Thymus (tissue), 11 donors: ENCODE data around the gene CLEC3B. TPM values are rescaled to one million over a fixed set of nuclear protein-coding genes. Genes with fewer than 3 reads are reported as not detected.
A peak's percentile ranks its signal among the peaks of the same experiment; 100 is the strongest.

Source experiments
- DNase-seq, 9 donors: peaks; one replicate each; pipeline ENCODE4 v3.0.0-alpha.2; 2013; ENCODE audit warnings: low spot score in 9 of 9, low read depth in 6 of 9, missing footprints in 1 of 9
- H3K27ac ChIP-seq, 2 donors: one replicate each; pipeline ENCODE4 v1.5.1; 2013; ENCODE audit warnings: control low read depth in 1 of 2, low read depth in 1 of 2, low read length in 1 of 2, mild to moderate bottlenecking in 1 of 2, moderate library complexity in 1 of 2
- H3K27me3 ChIP-seq, 2 donors: one replicate each; pipeline ENCODE4 v1.5.1; 2013; ENCODE audit warnings: low read length in 1 of 2; ENCODE audit not compliant: control insufficient read depth in 2 of 2, insufficient read depth in 1 of 2
- H3K36me3 ChIP-seq, 2 donors: one replicate each; pipeline ENCODE4 v1.5.1; 2013; ENCODE audit warnings: low read length in 1 of 2, mild to moderate bottlenecking in 1 of 2, moderate library complexity in 1 of 2; ENCODE audit not compliant: control insufficient read depth in 2 of 2, insufficient read depth in 2 of 2
- H3K4me1 ChIP-seq, 2 donors: one replicate each; pipeline ENCODE4 v1.5.1; 2013; ENCODE audit warnings: low read length in 2 of 2; ENCODE audit not compliant: control insufficient read depth in 2 of 2, insufficient read depth in 2 of 2
- H3K4me3 ChIP-seq, 2 donors: one replicate each; pipeline ENCODE4 v1.5.1; 2013; ENCODE audit warnings: low read length in 2 of 2, control low read depth in 1 of 2, mild to moderate bottlenecking in 1 of 2
- H3K9me3 ChIP-seq, 2 donors: one replicate each; pipeline ENCODE4 v1.5.1; 2013; ENCODE audit warnings: low read length in 1 of 2, mild to moderate bottlenecking in 1 of 2; ENCODE audit not compliant: control insufficient read depth in 2 of 2, insufficient read depth in 1 of 2
- WGBS: extraction: QIAGEN DNeasy Blood & Tissue Kit; methylation state at CpG from one replicate; pipeline ENCODE4 v1.1.7; 2013; 5-methylcytosine and 5-hydroxymethylcytosine counted together
- polyA plus RNA-seq: library from polyadenylated mRNA; stranded (reverse); fragments of 200-250 nt; gene quantifications from one replicate; pipeline ENCODE4 v1.2.3, GENCODE V29; 2013
- total RNA-seq: library from RNA; stranded (reverse); fragments of 120-200 nt; gene quantifications from one replicate; pipeline ENCODE4 v1.2.4, GENCODE V29; 2013
- donor health status: healthy.

Gene CLEC3B
- total and polyA plus RNA-seq, 2 donors = 25.5 to 35.9 TPM

- H3K4me1 ChIP-seq = peaks cover 7 to 15% of the 10 kb centered on the region in 2 donors
- DNase-seq = no peak
- 88% methylated on average over 6 of the region's 6 CpGs for WGBS
- H3K27ac ChIP-seq = no peak overlapping the region
- H3K36me3 ChIP-seq = no peaks in the 10 kb centered on the region
- no peaks in the 10 kb centered on the region for H3K9me3 ChIP-seq
- H3K4me3 ChIP-seq = no peak overlapping the region
- peaks cover 0 to 6% of the 10 kb centered on the region in 2 donors for H3K27me3 ChIP-seq
Observed at GRCh38 chr3:45024542-45025255, 1.4 kb upstream of the CLEC3B start.

- 93% methylated on average over 4 of the region's 4 CpGs for WGBS
- no peaks in the 10 kb centered on the region for H3K9me3 ChIP-seq
- H3K4me3 ChIP-seq = no peak overlapping the region
- H3K27me3 ChIP-seq = peaks cover 0 to 6% of the 10 kb centered on the region in 2 donors
- H3K27ac ChIP-seq = no peak overlapping the region
- DNase-seq = no peak
- H3K36me3 ChIP-seq = no peaks in the 10 kb centered on the region
- H3K4me1 ChIP-seq = no peaks in the 10 kb centered on the region
Observed at GRCh38 chr3:45026957-45027356, 854 bp downstream of the CLEC3B start.

DNA sequence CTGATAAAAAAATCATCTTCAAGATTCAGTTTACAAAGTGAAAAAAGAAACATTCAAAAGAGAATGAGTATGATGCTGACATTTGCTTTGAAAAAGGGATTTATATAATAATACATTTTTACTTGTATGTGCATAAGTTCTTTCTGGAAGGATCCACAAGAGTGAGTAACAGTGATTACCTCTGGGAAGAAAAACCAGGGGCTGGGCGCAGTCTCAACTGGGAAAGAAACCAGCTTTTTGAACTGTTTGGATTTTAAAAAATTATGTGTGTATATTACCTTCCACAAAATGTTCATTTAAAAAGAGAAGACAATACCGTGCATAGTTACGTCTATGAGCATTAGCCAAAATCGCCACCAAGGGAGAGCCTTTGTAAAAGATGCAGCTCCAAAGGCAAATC is 1.3 kb downstream of the CLEC3B start:
- H3K27ac ChIP-seq = no peak overlapping the region
- 97% methylated on average over 4 of the region's 4 CpGs for WGBS
- no peaks in the 10 kb centered on the region for H3K9me3 ChIP-seq
- no peaks in the 10 kb centered on the region for H3K36me3 ChIP-seq
- no peak for DNase-seq
- no peaks in the 10 kb centered on the region for H3K4me1 ChIP-seq
- H3K4me3 ChIP-seq = no peak overlapping the region
- H3K27me3 ChIP-seq = peaks cover 0 to 6% of the 10 kb centered on the region in 2 donors

DNA sequence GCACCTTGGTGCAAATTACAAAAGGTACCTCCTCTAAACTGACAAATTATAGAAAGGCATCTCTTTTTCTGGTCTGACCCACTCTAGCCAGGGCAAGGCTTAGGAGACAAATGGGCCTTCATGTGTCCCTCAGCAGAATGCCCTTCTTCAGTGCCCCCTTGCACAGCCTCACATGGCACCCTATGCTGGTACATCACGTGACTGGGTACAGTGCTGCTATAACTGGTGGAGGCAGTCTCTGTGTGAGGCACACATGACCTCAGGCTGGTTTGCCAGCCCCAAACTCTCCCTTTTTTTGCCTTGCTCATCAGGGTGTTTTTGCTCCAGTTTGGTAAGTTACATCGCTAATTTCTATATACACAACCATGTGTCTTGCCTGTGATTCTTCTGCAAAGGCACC is 3.1 kb downstream of the CLEC3B start:
- Histone ChIP-seq H3K27ac (no peak overlapping the region), H3K4me3 (no peak overlapping the region), H3K36me3 (no peaks in the 10 kb centered on the region), H3K9me3 (no peaks in the 10 kb centered on the region), H3K27me3 (peaks cover 0 to 6% of the 10 kb centered on the region in 2 donors), H3K4me1 (peaks cover 0 to 1% of the 10 kb centered on the region in 2 donors)
- WGBS = 95% methylated on average over 2 of the region's 2 CpGs
- DNase-seq = no peak

DNA sequence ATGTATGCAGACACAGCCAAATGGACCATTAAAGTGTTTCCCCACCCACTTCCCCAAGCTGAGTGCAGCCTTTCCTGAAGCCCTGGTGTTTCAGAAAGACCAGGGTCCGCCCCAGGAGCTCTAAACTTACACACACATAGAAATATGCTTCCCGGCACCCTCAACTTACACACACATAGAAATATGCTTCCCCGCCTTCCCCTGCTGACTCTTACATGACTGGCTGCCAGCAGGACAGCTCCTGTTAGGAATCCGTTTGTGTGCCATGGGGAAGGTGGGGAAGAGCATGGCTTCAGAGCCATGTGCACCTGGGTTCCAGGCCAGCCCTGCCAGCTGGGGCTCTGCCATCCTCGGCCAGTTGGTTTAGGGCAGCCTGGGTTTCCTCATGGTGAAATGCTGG is 3.6 kb downstream of the CLEC3B start:
- no peak overlapping the region for H3K27ac ChIP-seq

DNA sequence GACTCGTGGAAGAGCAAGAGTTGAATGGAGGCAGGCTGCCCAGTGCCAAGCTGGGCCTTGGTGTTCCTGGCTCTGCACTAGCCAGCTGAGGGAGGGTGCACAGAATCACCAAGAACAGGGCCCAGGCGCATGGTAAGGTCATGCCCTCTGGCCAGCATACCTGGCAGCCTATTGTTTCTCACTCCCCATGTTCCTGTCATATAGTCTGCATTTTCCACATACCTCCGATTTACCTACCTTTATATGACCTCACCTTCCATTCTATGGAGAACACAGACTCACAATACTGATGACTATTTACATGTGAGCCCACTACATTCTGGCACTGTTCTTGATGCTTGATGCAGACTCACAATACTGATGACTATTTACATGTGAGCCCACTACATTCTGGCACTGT is 5.4 kb downstream of the CLEC3B start:
- DNase-seq = no peak
- 97% methylated on average over 3 of the region's 3 CpGs for WGBS
- no peaks in the 10 kb centered on the region for H3K36me3 ChIP-seq
- H3K27ac ChIP-seq = no peak overlapping the region
- no peak overlapping the region for H3K4me3 ChIP-seq
- peaks cover 10 to 24% of the 10 kb centered on the region in 2 donors for H3K4me1 ChIP-seq
- peaks cover 4 to 23% of the 10 kb centered on the region in 2 donors for H3K27me3 ChIP-seq
- H3K9me3 ChIP-seq = peaks cover 0 to 3% of the 10 kb centered on the region in 2 donors

More for the DNA sequence above, 3.6 kb downstream of the CLEC3B start:
- 95% methylated on average over 5 of the region's 5 CpGs for WGBS
- no peaks in the 10 kb centered on the region for H3K36me3 ChIP-seq
- H3K4me3 ChIP-seq = no peak overlapping the region
- peaks cover under 1 to 5% of the 10 kb centered on the region in 2 donors for H3K4me1 ChIP-seq
- peaks cover 0 to 1% of the 10 kb centered on the region in 2 donors for H3K9me3 ChIP-seq
- no peak for DNase-seq
- H3K27me3 ChIP-seq = peaks cover 0 to 8% of the 10 kb centered on the region in 2 donors

- no peaks in the 10 kb centered on the region for H3K36me3 ChIP-seq
- H3K4me1 ChIP-seq = peaks cover 10 to 27% of the 10 kb centered on the region in 2 donors
- peaks cover 4 to 26% of the 10 kb centered on the region in 2 donors for H3K27me3 ChIP-seq
- WGBS = 100% methylated on average over 2 of the region's 2 CpGs
- H3K9me3 ChIP-seq = peaks cover 0 to 3% of the 10 kb centered on the region in 2 donors
- no peak overlapping the region for H3K4me3 ChIP-seq
- no peak for DNase-seq
- no peak overlapping the region for H3K27ac ChIP-seq
Observed at GRCh38 chr3:45032113-45032512, 6.0 kb downstream of the CLEC3B start.

DNA sequence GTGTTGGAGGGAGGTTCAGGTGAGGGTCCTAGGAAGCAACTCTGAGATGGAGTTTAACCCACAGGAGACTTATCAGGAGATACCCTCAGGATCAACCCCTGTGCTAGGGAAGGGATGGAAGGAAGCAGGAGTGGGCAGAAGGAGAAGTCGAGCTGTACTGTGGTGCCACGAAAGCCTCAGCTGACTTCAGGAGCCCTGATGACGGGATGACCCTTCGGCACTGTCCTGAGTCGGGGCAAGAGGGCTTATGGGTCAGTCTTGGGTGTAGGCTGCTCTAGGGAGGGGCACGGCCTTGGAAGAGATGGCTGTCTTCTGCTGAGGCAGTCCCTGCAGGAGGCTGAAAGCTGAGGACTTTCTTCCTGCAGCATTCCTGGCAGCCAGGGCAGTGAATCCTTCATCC is 7.7 kb downstream of the CLEC3B start:
- Histone ChIP-seq H3K36me3 (no peaks in the 10 kb centered on the region), H3K4me1 (peaks cover 10 to 27% of the 10 kb centered on the region in 2 donors), H3K27ac (no peak overlapping the region), H3K4me3 (no peak overlapping the region), H3K27me3 (peaks cover 4 to 26% of the 10 kb centered on the region in 2 donors), H3K9me3 (peaks cover 0 to 3% of the 10 kb centered on the region in 2 donors)
- WGBS = 97% methylated on average over 6 of the region's 6 CpGs
- no peak for DNase-seq

DNA sequence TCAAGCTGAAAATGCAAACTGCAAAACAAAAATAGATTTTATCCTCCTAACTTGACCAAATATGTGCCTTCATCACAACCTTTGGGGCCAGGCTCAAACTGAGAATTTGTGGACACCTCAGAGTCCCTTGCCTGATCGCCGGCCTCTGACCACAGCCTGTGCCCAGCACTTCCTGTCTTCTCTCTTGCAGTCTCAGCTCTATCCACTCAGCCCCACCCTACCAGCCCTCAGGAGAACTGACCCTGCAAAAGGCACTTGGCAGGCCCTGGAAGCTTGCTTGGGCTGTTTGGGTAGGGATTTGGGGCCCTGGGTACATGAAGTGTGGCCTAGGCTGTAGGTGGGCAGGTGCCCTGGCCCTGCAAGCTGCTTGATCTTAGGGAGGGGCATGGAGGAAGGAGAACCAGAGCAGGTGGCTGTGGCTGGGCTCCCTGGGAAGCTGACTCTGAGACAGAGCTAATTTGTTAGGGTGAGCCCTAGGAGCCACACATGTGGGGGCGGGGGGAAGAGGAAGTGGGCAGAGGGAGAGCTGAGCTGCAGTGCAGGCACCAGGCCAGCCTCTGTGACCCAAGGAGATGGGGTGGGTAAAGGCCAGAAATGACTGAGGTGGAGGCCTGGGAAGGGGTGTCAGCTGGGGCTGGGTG is 8.6 kb downstream of the CLEC3B start:
- Histone ChIP-seq H3K27me3 (peaks cover 4 to 26% of the 10 kb centered on the region in 2 donors), H3K4me1 (peaks cover 10 to 27% of the 10 kb centered on the region in 2 donors), H3K9me3 (peaks cover 0 to 3% of the 10 kb centered on the region in 2 donors), H3K27ac (no peak overlapping the region), H3K36me3 (no peaks in the 10 kb centered on the region), H3K4me3 (no peak overlapping the region)
- 13% methylated on average over 3 of the region's 3 CpGs for WGBS
- DNase-seq = peak in 2 of 9 donors; percentile 42 to 65
